ENCODE results near the gene NTNG1.

GRCh38 chr1:107379826-107380225, 239.0 kb downstream of the NTNG1 start:
- TF ChIP-seq, protein P1, sequence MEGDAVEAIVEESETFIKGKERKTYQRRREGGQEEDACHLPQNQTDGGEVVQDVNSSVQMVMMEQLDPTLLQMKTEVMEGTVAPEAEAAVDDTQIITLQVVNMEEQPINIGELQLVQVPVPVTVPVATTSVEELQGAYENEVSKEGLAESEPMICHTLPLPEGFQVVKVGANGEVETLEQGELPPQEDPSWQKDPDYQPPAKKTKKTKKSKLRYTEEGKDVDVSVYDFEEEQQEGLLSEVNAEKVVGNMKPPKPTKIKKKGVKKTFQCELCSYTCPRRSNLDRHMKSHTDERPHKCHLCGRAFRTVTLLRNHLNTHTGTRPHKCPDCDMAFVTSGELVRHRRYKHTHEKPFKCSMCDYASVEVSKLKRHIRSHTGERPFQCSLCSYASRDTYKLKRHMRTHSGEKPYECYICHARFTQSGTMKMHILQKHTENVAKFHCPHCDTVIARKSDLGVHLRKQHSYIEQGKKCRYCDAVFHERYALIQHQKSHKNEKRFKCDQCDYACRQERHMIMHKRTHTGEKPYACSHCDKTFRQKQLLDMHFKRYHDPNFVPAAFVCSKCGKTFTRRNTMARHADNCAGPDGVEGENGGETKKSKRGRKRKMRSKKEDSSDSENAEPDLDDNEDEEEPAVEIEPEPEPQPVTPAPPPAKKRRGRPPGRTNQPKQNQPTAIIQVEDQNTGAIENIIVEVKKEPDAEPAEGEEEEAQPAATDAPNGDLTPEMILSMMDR (IDR thresholded peaks at IDR 0.05): no peak
- TF ChIP-seq POLR2A (IDR thresholded peaks at IDR 0.05): no peak

Measured in esophagus squamous epithelium (tissue), 4 donors.